Small intestine (tissue), 16 donors: ENCODE measurements around the gene DPM3. TPM values are rescaled to one million over a fixed set of nuclear protein-coding genes. Genes with fewer than 3 reads are reported as not detected.
A peak's percentile ranks its signal among the peaks of the same experiment; 100 is the strongest.
"Not testable (repeated sequence)": the region's sequence is repeated elsewhere in the genome, so short reads cannot be mapped to it uniquely, and the experiment has no call there.

ENCODE experiments used
- DNase-seq, 2 donors: peaks; one replicate each; pipeline versions ENCODE4 v3.0.0 to v3.0.0-alpha.2; 2013
- FAIRE-seq: peaks from 2 replicates; lab custom pipeline; 2012; peaks lifted over from hg19 to GRCh38; lab: Jason Lieb, UNC
- H3K27ac ChIP-seq, 3 donors: one replicate each; pipeline ENCODE4 v1.5.1; 2013; ENCODE audit warnings: low read length in 2 of 3, mild to moderate bottlenecking in 2 of 3, control low read depth in 1 of 3, inconsistent platforms in 1 of 3, low read depth in 1 of 3, moderate library complexity in 1 of 3
- H3K27me3 ChIP-seq, 3 donors: one replicate each; pipeline ENCODE4 v1.6.1; 2013; ENCODE audit warnings: low read length in 3 of 3, inconsistent platforms in 1 of 3; ENCODE audit not compliant: control insufficient read depth in 3 of 3, insufficient read depth in 3 of 3
- H3K36me3 ChIP-seq, 3 donors: one replicate each; pipeline ENCODE4 v1.6.1; 2013; ENCODE audit warnings: low read length in 3 of 3, inconsistent platforms in 1 of 3, low read depth in 1 of 3, mild to moderate bottlenecking in 1 of 3, moderate library complexity in 1 of 3; ENCODE audit not compliant: control insufficient read depth in 3 of 3, insufficient read depth in 2 of 3
- H3K4me1 ChIP-seq, 3 donors: one replicate each; pipeline ENCODE4 v1.6.1; 2013; ENCODE audit warnings: low read length in 2 of 3, inconsistent platforms in 1 of 3, low read depth in 1 of 3, mild to moderate bottlenecking in 1 of 3, moderate library complexity in 1 of 3; ENCODE audit not compliant: control insufficient read depth in 3 of 3, insufficient read depth in 2 of 3
- H3K4me3 ChIP-seq, 3 donors: one replicate each; pipeline ENCODE4 v1.5.1; 2013; ENCODE audit warnings: low read length in 3 of 3, control low read depth in 1 of 3, inconsistent platforms in 1 of 3, low read depth in 1 of 3, mild to moderate bottlenecking in 1 of 3, moderate library complexity in 1 of 3
- H3K9me3 ChIP-seq, 2 donors: one replicate each; pipeline ENCODE4 v1.6.1; 2013; ENCODE audit warnings: low read depth in 1 of 2, low read length in 1 of 2; ENCODE audit not compliant: control insufficient read depth in 2 of 2, insufficient read depth in 1 of 2
- WGBS, 3 donors: extraction: QIAGEN DNeasy Blood & Tissue Kit; methylation state at CpG; one replicate each; pipeline ENCODE4 v1.1.7; 2013; 5-methylcytosine and 5-hydroxymethylcytosine counted together
- long read RNA-seq, 10 donors: transcript quantifications; one replicate each; lab custom pipeline, GENCODE V29; 2026
- polyA plus RNA-seq, 4 donors: library from polyadenylated mRNA; stranded (reverse) in 3 of 4; unstranded in 1 of 4; fragments of 200-250 nt in 3 of 4; fragments of 120-200 nt in 1 of 4; gene quantifications; one replicate each; pipeline versions ENCODE4 v1.2.1 to v1.2.3, GENCODE V29; 2013
- donor health status: healthy with polysubstance abuse.
- donor health status: control.
- donor health status: control.
- donor health status: Bipolar disorder and iron deficiency.
- donor health status: healthy.

DPM3 gene, protein sequence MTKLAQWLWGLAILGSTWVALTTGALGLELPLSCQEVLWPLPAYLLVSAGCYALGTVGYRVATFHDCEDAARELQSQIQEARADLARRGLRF
- 100 to 1,000 TPM in 3 of 4 donors, 10 to 100 TPM in 1; 68.5 to 306 (median 238) TPM for polyA plus RNA-seq
- long read RNA-seq, donor 1, result 0 reads
- long read RNA-seq, donor 2, transcript DPM3-202 (1 exons, 517 nt), result minor isoform, 5 of 17 reads
- long read RNA-seq, donor 2, transcript DPM3-203 (2 exons, 409 nt), result major isoform, 9 of 17 reads
- long read RNA-seq, donor 2, partial matches to known transcripts, result 0 of 17 reads
- long read RNA-seq, donor 2, other reads (novel, unspliced or antisense), result 0 of 17 reads
- long read RNA-seq, donor 3, transcript DPM3-203 (2 exons, 409 nt), result major isoform, 20 of 35 reads
- long read RNA-seq, donor 3, transcript DPM3-202 (1 exons, 517 nt), result minor isoform, 12 of 35 reads
- long read RNA-seq, donor 3, partial matches to known transcripts, result 0 of 35 reads
- long read RNA-seq, donor 3, other reads (novel, unspliced or antisense), result 0 of 35 reads
- long read RNA-seq, donor 4, partial matches to known transcripts, result 0 of 2 reads
- long read RNA-seq, donor 4, other reads (novel, unspliced or antisense), result 0 of 2 reads
- long read RNA-seq, donor 5, transcript DPM3-202 (1 exons, 517 nt), result major isoform, 6 of 15 reads
- long read RNA-seq, donor 5, transcript DPM3-203 (2 exons, 409 nt), result minor isoform, 5 of 15 reads
- long read RNA-seq, donor 5, partial matches to known transcripts, result 0 of 15 reads
- long read RNA-seq, donor 5, other reads (novel, unspliced or antisense), result 0 of 15 reads
- long read RNA-seq, donor 6, transcript DPM3-203 (2 exons, 409 nt), result major isoform, 24 of 43 reads
- long read RNA-seq, donor 6, transcript DPM3-202 (1 exons, 517 nt), result minor isoform, 15 of 43 reads
- long read RNA-seq, donor 6, partial matches to known transcripts, result 0 of 43 reads
- long read RNA-seq, donor 6, other reads (novel, unspliced or antisense), result 0 of 43 reads
- long read RNA-seq, donor 7, result 0 reads
- long read RNA-seq, donor 8, partial matches to known transcripts, result 0 of 1 reads
- long read RNA-seq, donor 8, other reads (novel, unspliced or antisense), result 0 of 1 reads
- long read RNA-seq, donor 9, partial matches to known transcripts, result 0 of 9 reads
- long read RNA-seq, donor 9, other reads (novel, unspliced or antisense), result 0 of 9 reads
- long read RNA-seq, donor 10, transcript DPM3-201 (2 exons, 486 nt), result minor isoform, 8 of 57 reads
- long read RNA-seq, donor 10, transcript DPM3-202 (1 exons, 517 nt), result minor isoform, 17 of 57 reads
- long read RNA-seq, donor 10, transcript DPM3-203 (2 exons, 409 nt), result major isoform, 32 of 57 reads
- long read RNA-seq, donor 10, partial matches to known transcripts, result 0 of 57 reads
- long read RNA-seq, donor 10, other reads (novel, unspliced or antisense), result 0 of 57 reads

DNA sequence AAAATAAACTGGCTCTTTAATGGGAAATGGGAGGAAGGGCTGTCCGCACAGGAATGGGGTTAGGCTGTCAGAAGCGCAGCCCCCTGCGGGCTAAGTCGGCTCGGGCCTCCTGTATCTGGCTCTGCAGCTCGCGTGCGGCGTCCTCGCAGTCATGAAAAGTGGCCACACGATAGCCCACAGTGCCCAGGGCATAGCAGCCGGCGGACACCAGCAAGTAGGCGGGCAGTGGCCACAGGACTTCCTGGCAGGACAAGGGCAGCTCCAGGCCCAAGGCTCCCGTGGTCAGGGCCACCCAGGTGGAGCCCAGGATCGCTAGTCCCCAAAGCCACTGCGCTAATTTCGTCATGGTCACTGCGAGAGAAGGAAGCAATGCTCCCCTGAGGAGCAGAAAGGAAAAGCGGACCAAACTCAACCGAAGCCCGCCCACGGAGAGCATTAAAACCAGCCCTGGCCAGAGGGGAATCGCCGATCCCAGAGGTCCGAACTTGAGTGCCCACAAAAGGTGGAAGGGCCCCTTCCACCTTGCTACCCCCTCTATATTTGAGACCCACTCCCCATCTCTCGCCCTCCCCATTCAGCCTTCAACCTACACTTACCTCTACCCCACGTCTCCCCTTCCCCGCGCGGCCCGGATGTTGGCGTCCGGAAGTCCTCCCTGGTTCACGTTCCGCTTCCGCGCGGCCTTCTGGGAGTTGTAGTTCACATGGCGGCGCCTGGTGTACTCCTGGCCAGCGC is at the start of gene DPM3:
Gene DPM3, minus strand, starts transcription at position 637 of the 735 bp plus-strand sequence. Its CDS starts 291 bp downstream, at position 346.
- Histone ChIP-seq H3K36me3 (peaks cover 0 to 23% (median 0%) of the 10 kb centered on the region in 3 donors), H3K4me1 (peaks cover 4 to 21% (median 7%) of the 10 kb centered on the region in 3 donors), H3K9me3 (no peaks in the 10 kb centered on the region), H3K4me3 (peak within 1 kb of the TSS; percentile 52 to 79 (median 73)), H3K27me3 (no peaks in the 10 kb centered on the region), H3K27ac (peak within 1 kb of the TSS; percentile 83 to 96 (median 90))
- DNase-seq (peak; percentile 87 to 94), FAIRE-seq (no peak)
- 0% methylated on average over 41 to 42 of the region's 42 CpGs for WGBS, 3 donors

DNA sequence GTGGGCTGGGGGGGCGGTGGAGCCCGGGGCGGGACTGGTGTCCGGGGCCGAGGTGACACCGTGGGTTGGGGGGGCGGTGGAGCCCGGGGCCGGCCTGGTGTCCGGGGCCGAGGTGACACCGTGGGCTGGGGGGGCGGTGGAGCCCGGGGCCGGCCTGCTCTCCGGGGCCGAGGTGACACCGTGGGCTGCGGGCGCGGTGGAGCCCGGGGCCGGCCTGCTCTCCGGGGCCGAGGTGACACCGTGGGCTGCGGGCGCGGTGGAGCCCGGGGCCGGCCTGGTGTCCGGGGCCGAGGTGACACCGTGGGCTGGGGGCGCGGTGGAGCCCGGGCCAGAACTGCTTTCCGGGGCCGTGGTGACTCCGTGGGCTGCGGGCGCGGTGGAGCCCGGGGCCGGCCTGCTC is 49.6 kb upstream of the DPM3 start:
- H3K36me3 ChIP-seq, H3K4me3 ChIP-seq, DNase-seq, H3K27ac ChIP-seq, FAIRE-seq, H3K9me3 ChIP-seq: not testable (repeated sequence)
- H3K27me3 ChIP-seq, result peaks cover 0 to 14% (median 0%) of the 10 kb centered on the region in 3 donors
- 88 to 94% (median 89%) methylated on average over 20 to 25 of the region's 45 CpGs for WGBS, 3 donors
- peaks cover 4 to 37% (median 8%) of the 10 kb centered on the region in 3 donors for H3K4me1 ChIP-seq

GRCh38 chr1:155188268-155188667 is 47.9 kb upstream of the DPM3 start:
- H3K9me3 ChIP-seq, result no peaks in the 10 kb centered on the region
- H3K4me3 ChIP-seq, result no peak overlapping the region
- no peak for DNase-seq
- WGBS, 3 donors, result 83 to 95% (median 90%) methylated on average over 9 to 14 of the region's 14 CpGs
- H3K27me3 ChIP-seq, result no peaks in the 10 kb centered on the region
- H3K27ac ChIP-seq, result no peak overlapping the region
- peaks cover 4 to 25% (median 8%) of the 10 kb centered on the region in 3 donors for H3K4me1 ChIP-seq
- FAIRE-seq, result no peak
- H3K36me3 ChIP-seq, result peaks cover 0 to 6% (median 0%) of the 10 kb centered on the region in 3 donors

DNA sequence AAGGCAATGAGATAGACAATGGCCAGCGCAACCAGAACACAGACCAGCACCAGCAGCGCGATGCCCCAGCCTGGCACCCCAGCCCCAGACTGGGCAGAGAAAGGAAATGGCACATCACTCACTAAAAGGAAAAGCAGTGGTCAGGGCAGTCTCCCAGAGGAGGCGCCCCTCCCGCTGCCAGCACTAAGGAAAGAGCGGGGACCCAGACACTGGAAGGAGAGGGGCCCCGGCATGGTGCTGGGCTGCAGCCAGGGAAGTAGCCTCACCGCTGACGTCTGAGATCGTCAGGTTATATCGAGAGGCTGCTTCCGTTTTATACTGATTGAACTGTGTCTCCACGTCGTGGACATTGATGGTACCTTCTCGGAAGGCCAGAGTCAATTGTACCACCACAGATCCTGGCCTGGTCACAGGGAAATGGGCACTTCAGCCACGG is 47.1 kb upstream of the DPM3 start:
- H3K27me3 ChIP-seq, result no peaks in the 10 kb centered on the region
- H3K4me3 ChIP-seq, result no peak overlapping the region
- peaks cover 0 to 6% (median 0%) of the 10 kb centered on the region in 3 donors for H3K36me3 ChIP-seq
- H3K9me3 ChIP-seq, result no peaks in the 10 kb centered on the region
- WGBS, 3 donors, result 78 to 87% (median 85%) methylated on average over 16 of the region's 16 CpGs
- DNase-seq (no peak), FAIRE-seq (no peak)
- H3K4me1 ChIP-seq, result peaks cover 4 to 20% (median 8%) of the 10 kb centered on the region in 3 donors
- no peak overlapping the region for H3K27ac ChIP-seq

GRCh38 chr1:155186794-155187455 is 46.6 kb upstream of the DPM3 start:
- no peak for FAIRE-seq
- 59 to 69% (median 64%) methylated on average over 14 of the region's 14 CpGs for WGBS, 3 donors
- Histone ChIP-seq H3K36me3 (peaks cover 0 to 6% (median 0%) of the 10 kb centered on the region in 3 donors), H3K4me1 (peaks cover 4 to 20% (median 8%) of the 10 kb centered on the region in 3 donors), H3K4me3 (no peak overlapping the region), H3K27ac (peak overlapping the region in 2 of 3 donors; percentile 37 to 53), H3K27me3 (no peaks in the 10 kb centered on the region), H3K9me3 (no peaks in the 10 kb centered on the region)
- no peak for DNase-seq

DNA sequence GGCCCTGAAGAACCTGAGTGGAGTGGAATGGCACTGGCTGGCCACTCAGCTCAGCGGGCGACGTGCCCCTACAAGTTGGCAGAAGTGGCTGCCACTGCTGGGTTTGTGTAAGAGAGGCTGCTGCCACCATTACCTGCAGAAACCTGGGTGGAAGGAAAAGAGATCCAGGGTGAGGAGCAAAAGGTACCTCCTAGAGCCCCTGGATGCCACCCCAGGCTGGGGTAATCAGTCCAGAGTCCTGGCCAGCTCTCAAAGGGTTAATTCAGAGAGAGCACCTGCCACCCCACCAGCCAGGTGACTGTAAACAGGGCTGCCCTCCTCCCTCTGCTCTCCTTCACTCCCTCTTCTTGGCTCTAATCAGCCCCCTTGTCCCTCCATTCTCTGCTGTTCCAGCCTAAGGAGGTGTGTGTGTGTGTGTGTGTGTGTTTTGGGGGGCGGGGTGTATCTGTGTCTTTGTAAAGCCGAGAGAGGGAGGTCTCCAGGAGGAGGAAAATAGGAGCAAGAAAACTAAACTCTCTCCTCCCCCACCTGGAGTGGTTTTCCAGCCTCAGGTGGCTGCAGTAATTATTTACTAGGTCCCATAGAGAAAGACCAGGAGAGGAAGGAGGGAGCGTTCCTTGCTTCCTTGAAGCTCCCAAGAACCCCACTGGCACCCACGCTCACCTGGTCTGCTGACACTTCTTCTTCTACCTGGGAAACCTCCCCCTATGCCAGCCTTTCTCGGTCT is 45.9 kb upstream of the DPM3 start:
- DNase-seq (peak; percentile 36 to 67), FAIRE-seq (no peak)
- H3K4me3 ChIP-seq, result no peak overlapping the region
- H3K4me1 ChIP-seq, result peaks cover 4 to 20% (median 8%) of the 10 kb centered on the region in 3 donors
- WGBS, 3 donors, result 37 to 55% (median 47%) methylated on average over 7 to 8 of the region's 8 CpGs
- peak overlapping the region in 2 of 3 donors; percentile 53 to 67 for H3K27ac ChIP-seq
- no peaks in the 10 kb centered on the region for H3K9me3 ChIP-seq
- no peaks in the 10 kb centered on the region for H3K27me3 ChIP-seq
- peaks cover 0 to 6% (median 0%) of the 10 kb centered on the region in 3 donors for H3K36me3 ChIP-seq
